ENCODE measurements around the gene SMURF2. TPM values are rescaled to one million over a fixed set of nuclear protein-coding genes. Genes with fewer than 3 reads are reported as not detected.
A peak's percentile ranks its signal among the peaks of the same experiment; 100 is the strongest.

The SMURF2 gene
- total RNA-seq, 1 donor from 2014 or later, result 42.3 TPM

- H3K9me3 Mint-ChIP-seq (ENCODE audit: unreplicated experiment), result no peaks in the 10 kb centered on the region
- H3K27ac Mint-ChIP-seq (ENCODE audit: unreplicated experiment), result no peak overlapping the region
- H3K4me3 Mint-ChIP-seq (ENCODE audit: unreplicated experiment), result no peak overlapping the region
- no peaks in the 10 kb centered on the region for H3K36me3 Mint-ChIP-seq (ENCODE audit: unreplicated experiment)
- no peak for DNase-seq (ENCODE audit: extremely low spot score, unreplicated experiment)
- peaks cover 32% of the 10 kb centered on the region for H3K4me1 Mint-ChIP-seq (ENCODE audit: unreplicated experiment)
- H3K27me3 Mint-ChIP-seq (ENCODE audit: unreplicated experiment), result no peaks in the 10 kb centered on the region
- no peak for TF ChIP-seq CTCF (IDR thresholded peaks at IDR 0.05)
Measured at GRCh38 chr17:64702815-64703214, 40.7 kb upstream of the SMURF2 start.

- H3K36me3 Mint-ChIP-seq (ENCODE audit: unreplicated experiment), result no peaks in the 10 kb centered on the region
- H3K9me3 Mint-ChIP-seq (ENCODE audit: unreplicated experiment), result no peaks in the 10 kb centered on the region
- no peak for DNase-seq (ENCODE audit: extremely low spot score, unreplicated experiment)
- peaks cover 23% of the 10 kb centered on the region for H3K4me1 Mint-ChIP-seq (ENCODE audit: unreplicated experiment)
- H3K4me3 Mint-ChIP-seq (ENCODE audit: unreplicated experiment), result no peak overlapping the region
- no peaks in the 10 kb centered on the region for H3K27me3 Mint-ChIP-seq (ENCODE audit: unreplicated experiment)
- no peak for TF ChIP-seq CTCF (IDR thresholded peaks at IDR 0.05)
- no peak overlapping the region for H3K27ac Mint-ChIP-seq (ENCODE audit: unreplicated experiment)
Measured at GRCh38 chr17:64698725-64699124, 36.6 kb upstream of the SMURF2 start.

GRCh38 chr17:64694207-64694606 is 32.1 kb upstream of the SMURF2 start:
- H3K4me1 Mint-ChIP-seq (ENCODE audit: unreplicated experiment), result peaks cover 16% of the 10 kb centered on the region
- H3K27ac Mint-ChIP-seq (ENCODE audit: unreplicated experiment), result peak overlapping the region; percentile 67
- no peak overlapping the region for H3K4me3 Mint-ChIP-seq (ENCODE audit: unreplicated experiment)
- H3K9me3 Mint-ChIP-seq (ENCODE audit: unreplicated experiment), result no peaks in the 10 kb centered on the region
- no peak for DNase-seq (ENCODE audit: extremely low spot score, unreplicated experiment)
- no peaks in the 10 kb centered on the region for H3K36me3 Mint-ChIP-seq (ENCODE audit: unreplicated experiment)
- TF ChIP-seq CTCF (IDR thresholded peaks at IDR 0.05), result no peak
- H3K27me3 Mint-ChIP-seq (ENCODE audit: unreplicated experiment), result no peaks in the 10 kb centered on the region

- Mint-ChIP-seq H3K27me3 (ENCODE audit: unreplicated experiment) (no peaks in the 10 kb centered on the region), H3K9me3 (ENCODE audit: unreplicated experiment) (no peaks in the 10 kb centered on the region), H3K4me3 (ENCODE audit: unreplicated experiment) (no peak overlapping the region), H3K27ac (ENCODE audit: unreplicated experiment) (no peak overlapping the region), H3K36me3 (ENCODE audit: unreplicated experiment) (no peaks in the 10 kb centered on the region), H3K4me1 (ENCODE audit: unreplicated experiment) (peaks cover 13% of the 10 kb centered on the region)
- DNase-seq (ENCODE audit: extremely low spot score, unreplicated experiment), result no peak
- TF ChIP-seq CTCF (IDR thresholded peaks at IDR 0.05), result no peak
Measured at GRCh38 chr17:64692187-64692586, 30.1 kb upstream of the SMURF2 start.

- Mint-ChIP-seq H3K9me3 (ENCODE audit: unreplicated experiment) (no peaks in the 10 kb centered on the region), H3K27ac (ENCODE audit: unreplicated experiment) (no peak overlapping the region), H3K4me1 (ENCODE audit: unreplicated experiment) (peaks cover 17% of the 10 kb centered on the region), H3K36me3 (ENCODE audit: unreplicated experiment) (no peaks in the 10 kb centered on the region), H3K27me3 (ENCODE audit: unreplicated experiment) (no peaks in the 10 kb centered on the region), H3K4me3 (ENCODE audit: unreplicated experiment) (no peak overlapping the region)
- no peak for TF ChIP-seq CTCF (IDR thresholded peaks at IDR 0.05)
- DNase-seq (ENCODE audit: extremely low spot score, unreplicated experiment), result no peak
Measured at GRCh38 chr17:64689106-64689505, 27.0 kb upstream of the SMURF2 start.

Data from osteocyte (in vitro differentiated cells).